ENCODE data around the gene ZFP36L2.
A peak's percentile ranks its signal among the peaks of the same experiment; 100 is the strongest.
"Not testable (repeated sequence)": the region's sequence is repeated elsewhere in the genome, so short reads cannot be mapped to it uniquely, and the experiment has no call there.

The ZFP36L2 gene

GRCh38 chr2:43206602-43207001 lies 19.8 kb downstream of the ZFP36L2 start:
- no peak for DNase-seq

GRCh38 chr2:43203373-43203772 lies 23.0 kb downstream of the ZFP36L2 start:
- no peak for DNase-seq

GRCh38 chr2:43202289-43202688 lies 24.1 kb downstream of the ZFP36L2 start:
- DNase-seq: no peak

GRCh38 chr2:43201497-43201896 lies 24.9 kb downstream of the ZFP36L2 start:
- no peak for DNase-seq

- DNase-seq: no peak
Measured at GRCh38 chr2:43201016-43201415, 25.4 kb downstream of the ZFP36L2 start.

- no peak for DNase-seq
Measured at GRCh38 chr2:43199492-43200488, 26.6 kb downstream of the ZFP36L2 start.

GRCh38 chr2:43198263-43198662 lies 28.1 kb downstream of the ZFP36L2 start:
- no peak for DNase-seq

- no peak for DNase-seq
Measured at GRCh38 chr2:43197588-43197896, 28.9 kb downstream of the ZFP36L2 start.

- no peak for DNase-seq
Measured at GRCh38 chr2:43196768-43197587, 29.4 kb downstream of the ZFP36L2 start.

GRCh38 chr2:43194121-43194869 lies 32.1 kb downstream of the ZFP36L2 start:
- DNase-seq: no peak

GRCh38 chr2:43193652-43194120 lies 32.7 kb downstream of the ZFP36L2 start:
- no peak for DNase-seq

- DNase-seq: no peak
Measured at GRCh38 chr2:43192744-43193651, 33.4 kb downstream of the ZFP36L2 start.

- no peak for DNase-seq
Measured at GRCh38 chr2:43191947-43192516, 34.4 kb downstream of the ZFP36L2 start.

- DNase-seq: no peak
Measured at GRCh38 chr2:43190311-43191052, 35.9 kb downstream of the ZFP36L2 start.

GRCh38 chr2:43189861-43190260 lies 36.5 kb downstream of the ZFP36L2 start:
- not testable (repeated sequence) for DNase-seq

GRCh38 chr2:43188561-43189386 lies 37.6 kb downstream of the ZFP36L2 start:
- DNase-seq: no peak

GRCh38 chr2:43186679-43187374 lies 39.6 kb downstream of the ZFP36L2 start:
- peak; percentile 39 for DNase-seq

- no peak for DNase-seq
Measured at GRCh38 chr2:43186321-43186678, 40.1 kb downstream of the ZFP36L2 start.

GRCh38 chr2:43185146-43185545 lies 41.3 kb downstream of the ZFP36L2 start:
- no peak for DNase-seq
